Mononuclear cell (primary cell): ENCODE results near the gene SLC15A2. TPM values are rescaled to one million over a fixed set of nuclear protein-coding genes. Genes with fewer than 3 reads are reported as not detected.

Source experiments
- H3K27me3 ChIP-seq: 2 replicates; pipeline ENCODE4 v1.6.0; 2011; ENCODE audit warnings: low read length, control low read depth; ENCODE audit not compliant: insufficient read depth
- H3K4me1 ChIP-seq: 2 replicates; pipeline ENCODE4 v1.5.1; 2011; ENCODE audit warnings: mild to moderate bottlenecking, low read length, control low read depth; ENCODE audit not compliant: insufficient read depth
- H3K4me3 ChIP-seq: 2 replicates; pipeline ENCODE4 v1.5.1; 2011; ENCODE audit warnings: mild to moderate bottlenecking, low read length, moderate library complexity
- H3K9me3 ChIP-seq: 2 replicates; pipeline ENCODE4 v1.5.1; 2011; ENCODE audit warnings: low read depth, mild to moderate bottlenecking, control low read depth, low read length
- total RNA-seq: library from RNA; depleted of rRNA; stranded (reverse); fragments of >200 nt; gene quantifications from one replicate; pipeline ENCODE4 v1.2.3, GENCODE V29; 2012

The SLC15A2 gene
- total RNA-seq, 1 donor: 2.1 TPM

- H3K4me3 ChIP-seq: no peak overlapping the region
- H3K27me3 ChIP-seq: no peaks in the 10 kb centered on the region
- peaks cover 26% of the 10 kb centered on the region for H3K4me1 ChIP-seq
- H3K9me3 ChIP-seq: no peaks in the 10 kb centered on the region
Measured at GRCh38 chr3:121957674-121958415, 63.6 kb downstream of the SLC15A2 start.

DNA sequence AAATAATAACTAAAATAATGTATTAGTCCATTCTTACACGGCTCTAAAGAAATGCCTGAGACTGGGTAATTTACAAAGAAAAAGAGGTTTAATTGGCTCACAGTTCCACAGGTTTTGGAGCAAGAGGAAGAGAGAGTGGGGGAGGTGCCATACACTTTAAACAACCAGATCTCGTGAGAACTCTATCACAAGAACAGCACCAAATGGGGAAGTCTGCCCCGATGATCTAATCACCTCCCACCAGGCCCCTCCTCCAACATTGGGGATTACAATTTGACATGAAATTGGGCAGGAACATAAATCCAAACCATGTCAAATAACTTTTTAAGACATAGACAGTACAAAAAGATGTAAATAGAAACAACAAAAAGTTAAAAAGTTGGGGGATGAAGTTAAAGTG lies 64.6 kb downstream of the SLC15A2 start:
- H3K27me3 ChIP-seq: no peaks in the 10 kb centered on the region
- H3K9me3 ChIP-seq: no peaks in the 10 kb centered on the region
- H3K4me1 ChIP-seq: peaks cover 26% of the 10 kb centered on the region
- no peak overlapping the region for H3K4me3 ChIP-seq

GRCh38 chr3:121961283-121961682 lies 67.1 kb downstream of the SLC15A2 start:
- Histone ChIP-seq H3K4me1 (peaks cover 24% of the 10 kb centered on the region), H3K4me3 (no peak overlapping the region), H3K9me3 (peaks cover 5% of the 10 kb centered on the region)

GRCh38 chr3:121962443-121962842 lies 68.2 kb downstream of the SLC15A2 start:
- H3K4me3 ChIP-seq: no peak overlapping the region
- no peaks in the 10 kb centered on the region for H3K27me3 ChIP-seq
- peaks cover 5% of the 10 kb centered on the region for H3K9me3 ChIP-seq
- peaks cover 15% of the 10 kb centered on the region for H3K4me1 ChIP-seq

More at GRCh38 chr3:121961283-121961682, 67.1 kb downstream of the SLC15A2 start:
- H3K27me3 ChIP-seq: no peaks in the 10 kb centered on the region

DNA sequence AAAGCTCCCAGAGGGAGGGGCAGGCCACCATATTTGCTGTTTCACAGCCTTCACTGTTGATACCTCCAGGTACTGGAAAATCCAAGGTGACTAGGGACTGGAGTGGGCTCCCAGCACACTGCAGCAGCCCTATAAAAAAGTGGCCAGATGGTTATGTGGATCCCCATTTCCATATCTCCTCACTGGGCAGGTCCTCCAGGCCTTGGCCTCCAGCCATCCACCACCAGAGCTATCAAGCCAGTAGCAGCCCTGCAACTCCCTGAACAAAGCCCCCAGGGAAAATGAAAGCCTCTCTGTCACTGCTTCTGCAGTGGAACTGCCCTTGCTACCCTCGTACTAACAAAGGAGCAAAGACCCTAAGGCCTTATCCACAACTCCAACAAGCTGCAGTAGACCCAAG lies 69.4 kb downstream of the SLC15A2 start:
- Histone ChIP-seq H3K27me3 (no peaks in the 10 kb centered on the region), H3K4me3 (no peak overlapping the region), H3K4me1 (peaks cover 3% of the 10 kb centered on the region), H3K9me3 (peaks cover 5% of the 10 kb centered on the region)

DNA sequence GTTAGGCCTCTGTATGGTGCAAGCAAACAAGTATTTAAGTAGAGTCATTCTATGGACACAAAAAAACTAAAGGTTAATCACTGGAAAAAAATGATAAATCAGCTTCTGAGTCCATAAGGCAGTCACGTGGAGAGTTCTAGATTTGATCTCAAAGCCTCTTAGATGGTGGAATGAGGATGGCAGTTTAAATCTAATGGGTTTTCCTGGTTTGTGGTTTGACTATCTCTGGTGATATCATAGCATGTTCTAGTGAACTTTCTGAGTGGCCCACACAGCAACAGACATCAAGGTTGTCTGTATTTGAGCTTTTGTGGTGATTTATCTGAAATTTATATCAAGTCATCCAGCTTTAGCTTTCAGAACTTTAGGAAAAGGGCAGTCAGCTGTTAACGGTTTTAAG lies 75.4 kb downstream of the SLC15A2 start:
- Histone ChIP-seq H3K4me1 (no peaks in the 10 kb centered on the region), H3K27me3 (no peaks in the 10 kb centered on the region), H3K4me3 (no peak overlapping the region), H3K9me3 (peaks cover 5% of the 10 kb centered on the region)

GRCh38 chr3:121970047-121970446 lies 75.8 kb downstream of the SLC15A2 start:
- Histone ChIP-seq H3K4me3 (no peak overlapping the region), H3K27me3 (no peaks in the 10 kb centered on the region), H3K9me3 (peaks cover 5% of the 10 kb centered on the region), H3K4me1 (no peaks in the 10 kb centered on the region)

GRCh38 chr3:121974601-121975111 lies 80.5 kb downstream of the SLC15A2 start:
- Histone ChIP-seq H3K9me3 (no peaks in the 10 kb centered on the region), H3K4me3 (no peak overlapping the region), H3K4me1 (peaks cover 3% of the 10 kb centered on the region), H3K27me3 (no peaks in the 10 kb centered on the region)

- no peak overlapping the region for H3K4me3 ChIP-seq
- H3K27me3 ChIP-seq: no peaks in the 10 kb centered on the region
- H3K9me3 ChIP-seq: no peaks in the 10 kb centered on the region
- peaks cover 10% of the 10 kb centered on the region for H3K4me1 ChIP-seq
Measured at GRCh38 chr3:121975702-121976302, 81.6 kb downstream of the SLC15A2 start.

GRCh38 chr3:121976727-121977126 lies 82.5 kb downstream of the SLC15A2 start:
- no peak overlapping the region for H3K4me3 ChIP-seq
- H3K9me3 ChIP-seq: no peaks in the 10 kb centered on the region
- H3K27me3 ChIP-seq: no peaks in the 10 kb centered on the region
- peaks cover 10% of the 10 kb centered on the region for H3K4me1 ChIP-seq

DNA sequence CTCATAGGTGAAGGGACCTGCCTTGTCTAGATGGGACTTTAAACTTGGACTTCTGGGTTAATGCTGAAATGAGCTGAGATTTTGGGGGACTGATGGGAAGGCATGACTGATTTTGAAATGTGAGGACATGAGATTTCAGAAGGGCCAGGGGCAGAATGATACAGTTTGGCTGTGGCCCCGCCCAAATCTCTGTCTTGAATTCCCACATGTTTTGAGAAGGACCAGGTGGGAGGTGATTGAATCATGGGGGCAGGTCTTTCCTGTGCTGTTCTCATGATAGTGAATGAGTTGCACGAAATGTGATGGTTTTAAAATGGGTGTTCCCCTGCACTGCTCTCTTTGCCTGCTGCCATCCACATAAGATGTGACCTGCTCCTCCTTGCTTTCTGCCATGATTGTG lies 85.0 kb downstream of the SLC15A2 start:
- peaks cover 10% of the 10 kb centered on the region for H3K4me1 ChIP-seq
- no peaks in the 10 kb centered on the region for H3K9me3 ChIP-seq
- H3K27me3 ChIP-seq: no peaks in the 10 kb centered on the region
- H3K4me3 ChIP-seq: no peak overlapping the region

GRCh38 chr3:121979734-121980449 lies 85.7 kb downstream of the SLC15A2 start:
- H3K27me3 ChIP-seq: no peaks in the 10 kb centered on the region
- H3K9me3 ChIP-seq: no peaks in the 10 kb centered on the region
- H3K4me3 ChIP-seq: no peak overlapping the region
- H3K4me1 ChIP-seq: peaks cover 10% of the 10 kb centered on the region

DNA sequence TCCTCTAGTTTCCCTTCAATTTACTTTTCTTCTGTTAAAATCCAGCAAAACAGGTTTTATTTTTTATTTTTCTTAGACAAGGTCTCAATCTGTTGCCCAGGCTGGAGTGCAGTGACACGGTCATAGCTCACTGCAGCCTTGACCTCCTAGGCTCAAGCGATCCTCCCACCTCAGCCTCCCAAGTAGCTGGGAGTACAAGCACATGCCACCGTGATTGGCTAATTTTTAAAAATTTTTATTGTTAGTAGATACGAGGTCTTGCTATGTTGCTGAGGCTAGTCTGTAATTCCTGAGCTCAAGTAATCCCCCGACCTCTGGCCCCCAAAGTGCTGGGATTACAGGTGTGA lies 86.2 kb downstream of the SLC15A2 start:
- H3K27me3 ChIP-seq: no peaks in the 10 kb centered on the region
- no peaks in the 10 kb centered on the region for H3K9me3 ChIP-seq
- no peak overlapping the region for H3K4me3 ChIP-seq
- peaks cover 10% of the 10 kb centered on the region for H3K4me1 ChIP-seq

GRCh38 chr3:121981473-121981872 lies 87.3 kb downstream of the SLC15A2 start:
- H3K4me1 ChIP-seq: peaks cover 10% of the 10 kb centered on the region
- no peaks in the 10 kb centered on the region for H3K9me3 ChIP-seq
- H3K4me3 ChIP-seq: no peak overlapping the region
- no peaks in the 10 kb centered on the region for H3K27me3 ChIP-seq

DNA sequence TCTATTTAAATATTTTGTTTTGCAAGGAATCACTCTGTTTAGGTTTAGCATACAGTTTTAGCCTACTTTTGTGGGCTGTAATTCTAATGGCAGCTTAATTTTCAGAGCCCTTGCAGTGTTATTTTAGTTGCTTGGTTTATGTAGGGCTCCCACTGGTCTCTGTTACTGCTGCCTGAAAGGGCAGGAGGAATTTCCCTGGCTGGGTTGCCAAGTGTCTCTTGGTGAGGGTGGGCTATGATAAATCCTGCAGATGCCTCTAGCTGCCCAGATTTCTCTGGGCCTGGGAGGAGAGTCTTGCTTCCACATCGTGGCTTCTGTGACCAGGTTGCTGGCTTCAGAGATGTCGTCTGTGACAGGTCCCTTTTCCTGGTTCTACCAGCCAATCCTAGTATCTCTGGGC lies 91.6 kb downstream of the SLC15A2 start:
- peaks cover 11% of the 10 kb centered on the region for H3K4me1 ChIP-seq
- H3K9me3 ChIP-seq: no peaks in the 10 kb centered on the region
- no peaks in the 10 kb centered on the region for H3K27me3 ChIP-seq
- no peak overlapping the region for H3K4me3 ChIP-seq
